Immature natural killer cell (primary cell): ENCODE results near the gene UBE2E1. TPM values are rescaled to one million over a fixed set of nuclear protein-coding genes. Genes with fewer than 3 reads are reported as not detected.
A peak's percentile ranks its signal among the peaks of the same experiment; 100 is the strongest.

ENCODE experiments used
- DNase-seq, 3 donors: peaks; one replicate each; pipeline ENCODE4 v3.0.0; 2022; ENCODE audit warnings: mixed read lengths in 1 of 3
- H3K27ac Mint-ChIP-seq, 6 donors: one replicate each; pipeline ENCODE4 v1.8.0; 2020; ENCODE audit warnings: mixed read lengths in 6 of 6, mild to moderate bottlenecking in 5 of 6, inconsistent platforms in 4 of 6, moderate library complexity in 3 of 6
- H3K27me3 Mint-ChIP-seq, 3 donors: one replicate each; pipeline ENCODE4 v1.8.0; 2020 to 2021; ENCODE audit warnings: low read depth in 3 of 3, mild to moderate bottlenecking in 3 of 3, mixed read lengths in 3 of 3, moderate library complexity in 3 of 3, inconsistent platforms in 1 of 3
- H3K36me3 Mint-ChIP-seq, 3 donors: one replicate each; pipeline ENCODE4 v1.8.0; 2020; ENCODE audit warnings: mixed read lengths in 3 of 3, inconsistent platforms in 2 of 3, mild to moderate bottlenecking in 2 of 3
- H3K4me1 Mint-ChIP-seq, 2 donors: one replicate each; pipeline ENCODE4 v1.8.0; 2020; ENCODE audit warnings: inconsistent platforms in 2 of 2, mild to moderate bottlenecking in 2 of 2, mixed read lengths in 2 of 2, moderate library complexity in 1 of 2
- H3K4me3 Mint-ChIP-seq, 5 donors: one replicate each; pipeline ENCODE4 v1.8.0; 2020; ENCODE audit warnings: mild to moderate bottlenecking in 5 of 5, mixed read lengths in 5 of 5, inconsistent platforms in 3 of 5, moderate library complexity in 3 of 5
- H3K9me3 Mint-ChIP-seq, 6 donors: one replicate each; pipeline ENCODE4 v1.8.0; 2020; ENCODE audit warnings: mild to moderate bottlenecking in 6 of 6, mixed read lengths in 6 of 6, inconsistent platforms in 4 of 6, moderate library complexity in 3 of 6
- polyA plus RNA-seq, 3 donors: library from polyadenylated mRNA; unstranded; fragments of 300-500 nt; fragmentation: Illumina TruSeq; gene quantifications; one replicate each; pipeline ENCODE4 v1.2.3, GENCODE V29; 2021

Gene UBE2E1
- polyA plus RNA-seq, 3 donors from 2014 or later: 18.0 to 43.9 (median 19.2) TPM

- peaks cover 41 to 61% of the 10 kb centered on the region in 2 donors for H3K4me1 Mint-ChIP-seq
- H3K27me3 Mint-ChIP-seq: peaks cover 0 to 3% (median 0%) of the 10 kb centered on the region in 3 donors
- no peak overlapping the region for H3K27ac Mint-ChIP-seq
- no peak overlapping the region for H3K4me3 Mint-ChIP-seq
- no peaks in the 10 kb centered on the region for H3K9me3 Mint-ChIP-seq
- peaks cover 0 to 10% (median 4%) of the 10 kb centered on the region in 3 donors for H3K36me3 Mint-ChIP-seq
- no peak for DNase-seq
Measured at GRCh38 chr3:23817508-23818223, 11.9 kb downstream of the UBE2E1 start.

GRCh38 chr3:23819599-23820360, 14.0 kb downstream of the UBE2E1 start:
- Mint-ChIP-seq H3K27me3 (peaks cover 0 to 3% (median 0%) of the 10 kb centered on the region in 3 donors), H3K4me1 (peaks cover 51 to 74% of the 10 kb centered on the region in 2 donors), H3K4me3 (no peak overlapping the region), H3K36me3 (peaks cover 0 to 10% (median 4%) of the 10 kb centered on the region in 3 donors), H3K9me3 (no peaks in the 10 kb centered on the region), H3K27ac (no peak overlapping the region)
- no peak for DNase-seq

- Mint-ChIP-seq H3K36me3 (peaks cover 0 to 7% (median 4%) of the 10 kb centered on the region in 3 donors), H3K9me3 (no peaks in the 10 kb centered on the region), H3K4me1 (peaks cover 50 to 77% of the 10 kb centered on the region in 2 donors), H3K4me3 (no peak overlapping the region), H3K27ac (peak overlapping the region in 1 of 6 donors; percentile 3), H3K27me3 (peaks cover 0 to 3% (median 0%) of the 10 kb centered on the region in 3 donors)
- no peak for DNase-seq
Measured at GRCh38 chr3:23820888-23821287, 15.1 kb downstream of the UBE2E1 start.

GRCh38 chr3:23821858-23822257, 16.1 kb downstream of the UBE2E1 start:
- DNase-seq: no peak
- peaks cover 54 to 87% of the 10 kb centered on the region in 2 donors for H3K4me1 Mint-ChIP-seq
- peaks cover 0 to 7% (median 4%) of the 10 kb centered on the region in 3 donors for H3K36me3 Mint-ChIP-seq
- no peaks in the 10 kb centered on the region for H3K9me3 Mint-ChIP-seq
- no peak overlapping the region for H3K4me3 Mint-ChIP-seq
- H3K27me3 Mint-ChIP-seq: peaks cover 0 to 3% (median 0%) of the 10 kb centered on the region in 3 donors
- no peak overlapping the region for H3K27ac Mint-ChIP-seq

- no peak for DNase-seq
- no peak overlapping the region for H3K4me3 Mint-ChIP-seq
- H3K27ac Mint-ChIP-seq: no peak overlapping the region
- peaks cover 0 to 3% (median 0%) of the 10 kb centered on the region in 3 donors for H3K27me3 Mint-ChIP-seq
- H3K4me1 Mint-ChIP-seq: peaks cover 53 to 91% of the 10 kb centered on the region in 2 donors
- H3K9me3 Mint-ChIP-seq: no peaks in the 10 kb centered on the region
- peaks cover 0 to 5% (median 3%) of the 10 kb centered on the region in 3 donors for H3K36me3 Mint-ChIP-seq
Measured at GRCh38 chr3:23822559-23822958, 16.8 kb downstream of the UBE2E1 start.

- Mint-ChIP-seq H3K4me3 (no peak overlapping the region), H3K27ac (no peak overlapping the region), H3K4me1 (peaks cover 49 to 90% of the 10 kb centered on the region in 2 donors), H3K27me3 (peaks cover 0 to 1% (median 0%) of the 10 kb centered on the region in 3 donors), H3K36me3 (peaks cover 0 to 2% (median 0%) of the 10 kb centered on the region in 3 donors), H3K9me3 (no peaks in the 10 kb centered on the region)
- DNase-seq: no peak
Measured at GRCh38 chr3:23823620-23824019, 17.9 kb downstream of the UBE2E1 start.

- no peak for DNase-seq
- H3K4me3 Mint-ChIP-seq: no peak overlapping the region
- H3K36me3 Mint-ChIP-seq: no peaks in the 10 kb centered on the region
- peaks cover 50 to 91% of the 10 kb centered on the region in 2 donors for H3K4me1 Mint-ChIP-seq
- peak overlapping the region in 2 of 6 donors; percentile 10 to 39 for H3K27ac Mint-ChIP-seq
- no peaks in the 10 kb centered on the region for H3K9me3 Mint-ChIP-seq
- H3K27me3 Mint-ChIP-seq: no peaks in the 10 kb centered on the region
Measured at GRCh38 chr3:23824699-23825444, 19.1 kb downstream of the UBE2E1 start.

GRCh38 chr3:23825802-23826201, 20.0 kb downstream of the UBE2E1 start:
- H3K27ac Mint-ChIP-seq: peak overlapping the region in 2 of 6 donors; percentile 21 to 39
- H3K4me3 Mint-ChIP-seq: no peak overlapping the region
- peaks cover 57 to 91% of the 10 kb centered on the region in 2 donors for H3K4me1 Mint-ChIP-seq

GRCh38 chr3:23826382-23827064, 20.8 kb downstream of the UBE2E1 start:
- Mint-ChIP-seq H3K9me3 (no peaks in the 10 kb centered on the region), H3K36me3 (no peaks in the 10 kb centered on the region), H3K4me3 (no peak overlapping the region), H3K27me3 (no peaks in the 10 kb centered on the region), H3K27ac (peak overlapping the region in 3 of 6 donors; percentile 6 to 75 (median 21)), H3K4me1 (peaks cover 54 to 91% of the 10 kb centered on the region in 2 donors)
- DNase-seq: no peak

More at GRCh38 chr3:23825802-23826201, 20.0 kb downstream of the UBE2E1 start:
- H3K27me3 Mint-ChIP-seq: no peaks in the 10 kb centered on the region
- no peaks in the 10 kb centered on the region for H3K36me3 Mint-ChIP-seq
- DNase-seq: no peak
- no peaks in the 10 kb centered on the region for H3K9me3 Mint-ChIP-seq

- DNase-seq: no peak
- Mint-ChIP-seq H3K27me3 (no peaks in the 10 kb centered on the region), H3K36me3 (no peaks in the 10 kb centered on the region), H3K27ac (peak overlapping the region in 1 of 6 donors; percentile 24), H3K4me3 (no peak overlapping the region), H3K4me1 (peaks cover 50 to 80% of the 10 kb centered on the region in 2 donors), H3K9me3 (no peaks in the 10 kb centered on the region)
Measured at GRCh38 chr3:23829242-23829934, 23.6 kb downstream of the UBE2E1 start.

- Mint-ChIP-seq H3K27ac (peak overlapping the region in 4 of 6 donors; percentile 52 to 69 (median 61)), H3K27me3 (no peaks in the 10 kb centered on the region), H3K4me1 (peaks cover 42 to 69% of the 10 kb centered on the region in 2 donors), H3K9me3 (no peaks in the 10 kb centered on the region), H3K4me3 (peak overlapping the region in 1 of 5 donors; percentile 63), H3K36me3 (no peaks in the 10 kb centered on the region)
- DNase-seq: no peak
Measured at GRCh38 chr3:23830869-23831484, 25.2 kb downstream of the UBE2E1 start.
